ENCODE results near the gene MAST2.

The MAST2 gene

GRCh38 chr1:46077644-46078043 lies 274.2 kb downstream of the MAST2 start:
- no peak for DNase-seq

GRCh38 chr1:46080257-46080656 lies 276.8 kb downstream of the MAST2 start:
- no peak for DNase-seq

GRCh38 chr1:46081206-46081605 lies 277.8 kb downstream of the MAST2 start:
- no peak for DNase-seq

- DNase-seq, result no peak
These were observed 278.2 kb downstream of the MAST2 start for GRCh38 chr1:46081619-46082018.

GRCh38 chr1:46083579-46083978 lies 280.2 kb downstream of the MAST2 start:
- DNase-seq, result no peak

- DNase-seq, result no peak
These were observed 281.4 kb downstream of the MAST2 start for GRCh38 chr1:46084553-46085451.
